HepG2 (cell line): ENCODE results near the gene SLC6A8. TPM values are rescaled to one million over a fixed set of nuclear protein-coding genes. Genes with fewer than 3 reads are reported as not detected.

Source experiments
- BORCS8-MEF2B ChIP-seq: sonication (generic); formaldehyde crosslinking; IDR thresholded peaks from 2 replicates; pipeline ENCODE4 v1.8.0; 2022; ENCODE audit warnings: mild to moderate bottlenecking, missing genetic modification reagents
- ELF4 ChIP-seq: sonication (generic); formaldehyde crosslinking; IDR thresholded peaks from 2 replicates; pipeline ENCODE4 v1.5.0; 2020; ENCODE audit warnings: missing genetic modification reagents, mild to moderate bottlenecking, moderate library complexity, borderline replicate concordance
- FOXC1 ChIP-seq: sonication (generic); formaldehyde crosslinking; IDR thresholded peaks from 2 replicates; pipeline ENCODE4 v1.8.0; 2022; ENCODE audit warnings: mild to moderate bottlenecking, missing genetic modification reagents, borderline replicate concordance
- HIVEP1 ChIP-seq: sonication (generic); formaldehyde crosslinking; IDR thresholded peaks from 2 replicates; pipeline ENCODE4 v1.4.0; 2020; ENCODE audit warnings: mild to moderate bottlenecking, missing genetic modification reagents
- HNRNPK ChIP-seq: fragments of 200-400 bp; formaldehyde crosslinking; IDR thresholded peaks from 2 replicates; pipeline ENCODE4 v1.6.1; 2018; ENCODE audit warnings: low read length, low read depth, moderate library complexity, mild to moderate bottlenecking; ENCODE audit not compliant: poor library complexity, severe bottlenecking
- HNRNPLL ChIP-seq: fragments of 200-400 bp; formaldehyde crosslinking; IDR thresholded peaks from 2 replicates; pipeline ENCODE4 v1.6.1; 2017; ENCODE audit warnings: mild to moderate bottlenecking, low read depth, low read length; ENCODE audit not compliant: poor library complexity, severe bottlenecking
- JDP2 ChIP-seq: sonication (generic); formaldehyde crosslinking; IDR thresholded peaks from 2 replicates; pipeline ENCODE4 v1.8.1; 2022; ENCODE audit warnings: missing genetic modification reagents, borderline replicate concordance
- KLF15 ChIP-seq: sonication (generic); formaldehyde crosslinking; IDR thresholded peaks from 2 replicates; pipeline ENCODE4 v1.8.1; 2023; ENCODE audit warnings: borderline replicate concordance, mild to moderate bottlenecking, inconsistent platforms, missing genetic modification reagents, mixed read lengths
- NR2C2 ChIP-seq: sonication (generic); formaldehyde crosslinking; IDR thresholded peaks from 2 replicates; pipeline ENCODE4 v1.4.0; 2020; ENCODE audit warnings: missing genetic modification reagents, mild to moderate bottlenecking, moderate library complexity, borderline replicate concordance
- PHF5A ChIP-seq: IDR thresholded peaks from one replicate; pipeline ENCODE4 v1.6.1; 2018; ENCODE audit warnings: low read depth, missing genetic modification reagents; ENCODE audit not compliant: unreplicated experiment
- SAP130 ChIP-seq: IDR thresholded peaks from 2 replicates; pipeline ENCODE4 v1.6.1; 2016; ENCODE audit warnings: low read depth
- SRSF9 ChIP-seq: fragments of 200-400 bp; formaldehyde crosslinking; IDR thresholded peaks from 2 replicates; pipeline ENCODE4 v1.6.1; 2018; ENCODE audit warnings: borderline replicate concordance, mild to moderate bottlenecking, low read depth, low read length; ENCODE audit not compliant: insufficient read depth, poor library complexity, severe bottlenecking
- TAF15 ChIP-seq: fragments of 200-400 bp; formaldehyde crosslinking; IDR thresholded peaks from one replicate; pipeline ENCODE4 v1.6.1; 2018; ENCODE audit warnings: mild to moderate bottlenecking, low read depth, low read length; ENCODE audit not compliant: poor library complexity, severe bottlenecking
- TEAD3 ChIP-seq: optimal IDR thresholded peaks from 2 replicates; pipeline ENCODE3; 2016; ENCODE audit warnings: borderline replicate concordance
- ZFP62 ChIP-seq: sonication (generic); formaldehyde crosslinking; IDR thresholded peaks from 2 replicates; pipeline ENCODE4 v1.4.0; 2020; ENCODE audit warnings: missing genetic modification reagents
- ZHX1 ChIP-seq: sonication (generic); formaldehyde crosslinking; IDR thresholded peaks from 2 replicates; pipeline ENCODE4 v1.8.1; 2022; ENCODE audit warnings: low read depth, mild to moderate bottlenecking, missing genetic modification reagents
- ZNF414 ChIP-seq: sonication (generic); formaldehyde crosslinking; IDR thresholded peaks from 2 replicates; pipeline ENCODE4 v1.5.0; 2020; ENCODE audit warnings: missing genetic modification reagents
- ZNF577 ChIP-seq: sonication (generic); formaldehyde crosslinking; IDR thresholded peaks from 2 replicates; pipeline ENCODE4 v1.4.0; 2020; ENCODE audit warnings: mild to moderate bottlenecking, low read depth, missing genetic modification reagents, borderline replicate concordance
- ZNF615 ChIP-seq: sonication (generic); formaldehyde crosslinking; IDR thresholded peaks from 2 replicates; pipeline ENCODE4 v1.5.0; 2020; ENCODE audit warnings: mild to moderate bottlenecking, missing genetic modification reagents, borderline replicate concordance
- ZNF629 ChIP-seq: sonication (generic); formaldehyde crosslinking; conservative IDR thresholded peaks from 2 replicates; pipeline ENCODE4 v1.5.0; 2020; ENCODE audit warnings: missing genetic modification reagents
- ZNF644 ChIP-seq: IDR thresholded peaks from 2 replicates; pipeline ENCODE4 v1.6.1; 2016; ENCODE audit warnings: low read depth
- ZNF780A ChIP-seq: sonication (generic); formaldehyde crosslinking; IDR thresholded peaks from 2 replicates; pipeline ENCODE4 v1.8.0; 2022; ENCODE audit warnings: mild to moderate bottlenecking, missing genetic modification reagents, moderate library complexity
- ZNF850 ChIP-seq: sonication (generic); formaldehyde crosslinking; conservative IDR thresholded peaks from 2 replicates; pipeline ENCODE4 v1.9.0; 2021; ENCODE audit warnings: mild to moderate bottlenecking, missing genetic modification reagents
- polyA plus RNA-seq, 8 experiments: library from polyadenylated mRNA; depleted of rRNA in 3 of 8; stranded (reverse) in 7 of 8; unstranded in 1 of 8; fragments of >200 nt; fragmentation: Illumina TruSeq in 4 of 8; extraction: Trizol in 4 of 8; gene quantifications; 2 replicates each; pipeline versions ENCODE4 v1.2.1 to v1.2.3, GENCODE V29; 2011 to 2016; ENCODE audit warnings: low read depth in 4 of 8, missing spikeins in 1 of 8, mixed read lengths in 1 of 8; ENCODE audit not compliant: insufficient read depth in 1 of 8
- total RNA-seq, 5 experiments: library from RNA; depleted of rRNA; stranded (reverse); fragments of >200 nt; fragmentation: Illumina TruSeq; extraction: Trizol; gene quantifications; 2 replicates each; pipeline ENCODE4 v1.2.3, GENCODE V29; 2016; ENCODE audit warnings: low read depth in 1 of 5
- TF ChIP-seq, protein P1 (sequence below): sonication (generic); formaldehyde crosslinking; IDR thresholded peaks from 2 replicates; pipeline ENCODE4 v1.4.0; 2020; ENCODE audit warnings: missing genetic modification reagents
- TF ChIP-seq, protein P2 (sequence below): fragments of 450-650 bp; IDR thresholded peaks from 2 replicates; pipeline ENCODE4 v1.6.1; 2017; ENCODE audit warnings: mild to moderate bottlenecking

Gene SLC6A8
- total and polyA plus RNA-seq, 2 of the 13 experiments (the other 11 are each of a cell fraction or from before 2014, with no cell fraction given): 13.9 to 176 TPM

- no peak for TF ChIP-seq ZNF629
- no peak for TF ChIP-seq ZNF644
- TF ChIP-seq HIVEP1 (CRISPR knock-in tag): no peak
- TF ChIP-seq FOXC1: no peak
- TF ChIP-seq JDP2 (CRISPR knock-in tag): no peak
- TF ChIP-seq ZNF577: no peak
- TF ChIP-seq ZNF850 (CRISPR knock-in tag): no peak
- TF ChIP-seq ELF4 (CRISPR knock-in tag): no peak
- TF ChIP-seq ZNF615: no peak
- no peak for TF ChIP-seq ZNF780A (CRISPR knock-in tag)
- no peak for TF ChIP-seq TEAD3 (CRISPR knock-in tag)
- no peak for TF ChIP-seq KLF15 (CRISPR knock-in tag)
- no peak for TF ChIP-seq HNRNPK
- no peak for TF ChIP-seq ZNF414 (CRISPR knock-in tag)
- TF ChIP-seq, protein P1, sequence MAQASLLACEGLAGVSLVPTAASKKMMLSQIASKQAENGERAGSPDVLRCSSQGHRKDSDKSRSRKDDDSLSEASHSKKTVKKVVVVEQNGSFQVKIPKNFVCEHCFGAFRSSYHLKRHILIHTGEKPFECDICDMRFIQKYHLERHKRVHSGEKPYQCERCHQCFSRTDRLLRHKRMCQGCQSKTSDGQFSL: no peak
- no peak for TF ChIP-seq TAF15
- TF ChIP-seq HNRNPLL: no peak
- no peak for TF ChIP-seq SRSF9
- TF ChIP-seq PHF5A (CRISPR knock-in tag): no peak
- no peak for TF ChIP-seq ZFP62
- 0 out of 2 replicates have a peak, but pooled peaks have one; percentile 16 for TF ChIP-seq SAP130 (CRISPR knock-in tag)
- TF ChIP-seq, protein P2, sequence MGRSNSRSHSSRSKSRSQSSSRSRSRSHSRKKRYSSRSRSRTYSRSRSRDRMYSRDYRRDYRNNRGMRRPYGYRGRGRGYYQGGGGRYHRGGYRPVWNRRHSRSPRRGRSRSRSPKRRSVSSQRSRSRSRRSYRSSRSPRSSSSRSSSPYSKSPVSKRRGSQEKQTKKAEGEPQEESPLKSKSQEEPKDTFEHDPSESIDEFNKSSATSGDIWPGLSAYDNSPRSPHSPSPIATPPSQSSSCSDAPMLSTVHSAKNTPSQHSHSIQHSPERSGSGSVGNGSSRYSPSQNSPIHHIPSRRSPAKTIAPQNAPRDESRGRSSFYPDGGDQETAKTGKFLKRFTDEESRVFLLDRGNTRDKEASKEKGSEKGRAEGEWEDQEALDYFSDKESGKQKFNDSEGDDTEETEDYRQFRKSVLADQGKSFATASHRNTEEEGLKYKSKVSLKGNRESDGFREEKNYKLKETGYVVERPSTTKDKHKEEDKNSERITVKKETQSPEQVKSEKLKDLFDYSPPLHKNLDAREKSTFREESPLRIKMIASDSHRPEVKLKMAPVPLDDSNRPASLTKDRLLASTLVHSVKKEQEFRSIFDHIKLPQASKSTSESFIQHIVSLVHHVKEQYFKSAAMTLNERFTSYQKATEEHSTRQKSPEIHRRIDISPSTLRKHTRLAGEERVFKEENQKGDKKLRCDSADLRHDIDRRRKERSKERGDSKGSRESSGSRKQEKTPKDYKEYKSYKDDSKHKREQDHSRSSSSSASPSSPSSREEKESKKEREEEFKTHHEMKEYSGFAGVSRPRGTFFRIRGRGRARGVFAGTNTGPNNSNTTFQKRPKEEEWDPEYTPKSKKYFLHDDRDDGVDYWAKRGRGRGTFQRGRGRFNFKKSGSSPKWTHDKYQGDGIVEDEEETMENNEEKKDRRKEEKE: no peak
- TF ChIP-seq BORCS8-MEF2B (CRISPR knock-in tag): 0 out of 2 replicates have a peak, but pooled peaks have one; percentile 39
- no peak for TF ChIP-seq ZHX1 (CRISPR knock-in tag)
- no peak for TF ChIP-seq NR2C2 (CRISPR knock-in tag)
These were observed 19.8 kb upstream of the SLC6A8 start (continued) for GRCh38 chrX:153667956-153668396.
